Suprapubic skin (tissue), 4 donors: ENCODE data around the gene SPATA3. TPM values are rescaled to one million over a fixed set of nuclear protein-coding genes. Genes with fewer than 3 reads are reported as not detected.

Source experiments
- DNase-seq, 2 donors: peaks; one replicate each; pipeline ENCODE4 v3.0.0-alpha.2; 2019; ENCODE audit warnings: low spot score in 2 of 2
- H3K27ac ChIP-seq: fragments of 200-600 bp; sonication (generic); one replicate; pipeline ENCODE4 v1.5.1; 2019
- H3K27me3 ChIP-seq: fragments of 200-600 bp; sonication (generic); one replicate; pipeline ENCODE4 v1.5.1; 2019
- H3K36me3 ChIP-seq: fragments of 200-600 bp; sonication (generic); one replicate; pipeline ENCODE4 v1.5.1; 2019
- H3K4me1 ChIP-seq: fragments of 200-600 bp; sonication (generic); one replicate; pipeline ENCODE4 v1.5.1; 2019
- H3K4me3 ChIP-seq: fragments of 200-600 bp; sonication (generic); one replicate; pipeline ENCODE4 v1.5.1; 2019; ENCODE audit warnings: mild to moderate bottlenecking
- H3K9me3 ChIP-seq: fragments of 200-600 bp; sonication (generic); one replicate; pipeline ENCODE4 v1.5.1; 2019
- EP300 ChIP-seq: sonication (generic); formaldehyde crosslinking; IDR thresholded peaks from one replicate; pipeline ENCODE4 v1.6.1; 2017; ENCODE audit warnings: antibody characterized with exemption
- POLR2A ChIP-seq, 2 donors: fragments of 450-650 bp; IDR thresholded peaks; one replicate each; pipeline ENCODE4 v1.6.1; 2017; ENCODE audit warnings: antibody characterized with exemption in 2 of 2, mild to moderate bottlenecking in 2 of 2, moderate library complexity in 2 of 2
- POLR2AphosphoS5 ChIP-seq, 3 donors: sonication (generic); formaldehyde crosslinking; IDR thresholded peaks; one replicate each; pipeline ENCODE4 v1.6.1; 2017; ENCODE audit warnings: antibody characterized with exemption in 3 of 3
- WGBS: methylation state at CpG from one replicate; pipeline ENCODE4 v1.1.5; 2018; 5-methylcytosine and 5-hydroxymethylcytosine counted together
- total RNA-seq, 4 donors: library from RNA; depleted of rRNA; stranded (reverse); fragments of >200 nt; gene quantifications; one replicate each; pipeline ENCODE4 v1.1.0, GENCODE V29; 2016
- TF ChIP-seq, protein P1 (sequence below), 2 donors: fragments of 200-600 bp in 1 of 2; fragments of 450-650 bp in 1 of 2; sonication (generic) in 1 of 2; IDR thresholded peaks; one replicate each; pipeline ENCODE4 v1.5.1; 2016 to 2019; ENCODE audit warnings: antibody characterized with exemption in 2 of 2, mild to moderate bottlenecking in 1 of 2, moderate library complexity in 1 of 2

Gene SPATA3
- total RNA-seq, 4 donors from 2014 or later: not detected

DNA sequence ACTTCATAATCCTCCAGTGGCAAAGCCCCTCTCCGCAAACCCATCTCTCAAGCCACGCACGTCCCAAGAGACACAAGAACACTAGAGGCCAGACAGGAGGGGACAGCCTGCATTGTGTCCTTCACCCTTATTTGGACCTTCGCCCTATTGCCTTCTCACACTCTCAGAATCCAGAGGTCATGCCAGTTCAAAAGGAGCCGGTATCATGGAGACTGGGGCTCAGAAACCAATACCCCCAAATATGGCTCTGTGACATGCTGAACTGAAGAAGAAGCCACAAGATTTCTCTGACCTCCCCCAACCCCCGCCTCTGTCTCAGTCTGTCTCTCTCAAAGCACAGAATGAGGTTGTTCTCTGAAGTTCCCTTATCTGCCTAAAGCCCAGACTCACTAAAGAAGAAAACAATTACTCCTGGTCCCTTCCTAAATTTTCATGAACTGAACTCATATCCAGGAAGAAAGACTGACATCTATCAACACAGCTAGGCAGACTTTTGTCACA, 19.2 kb upstream of the SPATA3 start:
- Histone ChIP-seq H3K27ac (no peak overlapping the region), H3K9me3 (no peaks in the 10 kb centered on the region), H3K27me3 (no peaks in the 10 kb centered on the region), H3K36me3 (no peaks in the 10 kb centered on the region), H3K4me1 (no peaks in the 10 kb centered on the region), H3K4me3 (no peak overlapping the region)
- no peak for TF ChIP-seq POLR2A (IDR thresholded peaks at IDR 0.05)
- TF ChIP-seq, protein P1, sequence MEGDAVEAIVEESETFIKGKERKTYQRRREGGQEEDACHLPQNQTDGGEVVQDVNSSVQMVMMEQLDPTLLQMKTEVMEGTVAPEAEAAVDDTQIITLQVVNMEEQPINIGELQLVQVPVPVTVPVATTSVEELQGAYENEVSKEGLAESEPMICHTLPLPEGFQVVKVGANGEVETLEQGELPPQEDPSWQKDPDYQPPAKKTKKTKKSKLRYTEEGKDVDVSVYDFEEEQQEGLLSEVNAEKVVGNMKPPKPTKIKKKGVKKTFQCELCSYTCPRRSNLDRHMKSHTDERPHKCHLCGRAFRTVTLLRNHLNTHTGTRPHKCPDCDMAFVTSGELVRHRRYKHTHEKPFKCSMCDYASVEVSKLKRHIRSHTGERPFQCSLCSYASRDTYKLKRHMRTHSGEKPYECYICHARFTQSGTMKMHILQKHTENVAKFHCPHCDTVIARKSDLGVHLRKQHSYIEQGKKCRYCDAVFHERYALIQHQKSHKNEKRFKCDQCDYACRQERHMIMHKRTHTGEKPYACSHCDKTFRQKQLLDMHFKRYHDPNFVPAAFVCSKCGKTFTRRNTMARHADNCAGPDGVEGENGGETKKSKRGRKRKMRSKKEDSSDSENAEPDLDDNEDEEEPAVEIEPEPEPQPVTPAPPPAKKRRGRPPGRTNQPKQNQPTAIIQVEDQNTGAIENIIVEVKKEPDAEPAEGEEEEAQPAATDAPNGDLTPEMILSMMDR (IDR thresholded peaks at IDR 0.05): no peak
- WGBS: 76% methylated on average over 6 of the region's 6 CpGs
- no peak for DNase-seq

DNA sequence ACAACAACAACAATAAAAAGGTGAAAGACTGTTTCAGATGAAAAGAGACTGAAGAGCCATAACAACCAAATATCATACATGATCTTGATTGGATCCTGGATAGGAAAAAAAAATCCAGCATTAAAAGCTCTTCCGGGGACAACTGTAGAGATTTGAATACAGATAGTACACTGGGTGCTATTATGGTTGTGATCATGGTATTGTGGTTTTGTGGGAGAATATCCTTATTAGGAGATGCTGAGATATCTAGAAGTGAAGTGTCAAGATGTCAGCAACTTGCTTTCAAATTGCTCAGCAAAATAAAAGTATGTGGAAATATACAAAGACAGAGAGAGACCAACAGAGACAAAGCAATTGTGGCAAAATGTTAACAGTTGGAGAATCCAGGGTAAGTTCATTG, 15.5 kb upstream of the SPATA3 start:
- no peak for DNase-seq
- Histone ChIP-seq H3K36me3 (no peaks in the 10 kb centered on the region), H3K27ac (no peak overlapping the region), H3K4me1 (no peaks in the 10 kb centered on the region), H3K9me3 (no peaks in the 10 kb centered on the region), H3K4me3 (no peak overlapping the region), H3K27me3 (no peaks in the 10 kb centered on the region)
- no peak for TF ChIP-seq POLR2A (IDR thresholded peaks at IDR 0.05)
- TF ChIP-seq EP300: no peak
- TF ChIP-seq, protein P1 (IDR thresholded peaks at IDR 0.05): no peak
- no peak for TF ChIP-seq POLR2AphosphoS5 (IDR thresholded peaks at IDR 0.05)
- WGBS: 51% methylated on average over 1 of the region's 1 CpG

DNA sequence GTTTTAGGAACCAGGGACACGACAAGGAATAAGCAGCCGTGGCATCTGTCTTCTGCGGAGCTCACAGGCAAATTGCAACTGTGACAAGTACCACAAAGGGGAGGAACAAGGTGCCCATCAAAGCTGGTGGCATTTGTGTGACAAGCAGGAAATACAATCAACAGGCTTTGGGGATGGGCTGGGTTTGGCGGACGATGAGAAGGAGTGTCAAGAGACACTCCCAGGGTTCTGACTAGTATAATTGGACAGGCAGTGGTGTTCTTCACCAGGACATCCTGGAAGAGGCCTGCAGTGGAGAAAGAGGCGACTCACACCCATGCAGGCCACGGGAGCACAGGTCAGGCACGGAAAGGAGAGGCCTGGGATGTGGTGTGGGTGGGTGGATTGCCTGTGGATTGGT, 14.2 kb upstream of the SPATA3 start:
- TF ChIP-seq, protein P1 (IDR thresholded peaks at IDR 0.05): no peak
- TF ChIP-seq EP300: no peak
- TF ChIP-seq POLR2A (IDR thresholded peaks at IDR 0.05): no peak
- TF ChIP-seq POLR2AphosphoS5 (IDR thresholded peaks at IDR 0.05): no peak
- no peaks in the 10 kb centered on the region for H3K4me1 ChIP-seq
- DNase-seq: no peak
- H3K9me3 ChIP-seq: no peaks in the 10 kb centered on the region
- no peak overlapping the region for H3K4me3 ChIP-seq
- no peaks in the 10 kb centered on the region for H3K36me3 ChIP-seq
- H3K27ac ChIP-seq: no peak overlapping the region
- H3K27me3 ChIP-seq: no peaks in the 10 kb centered on the region
- whole genome bisulfite sequencing: 89% methylated on average over 5 of the region's 8 CpGs

DNA sequence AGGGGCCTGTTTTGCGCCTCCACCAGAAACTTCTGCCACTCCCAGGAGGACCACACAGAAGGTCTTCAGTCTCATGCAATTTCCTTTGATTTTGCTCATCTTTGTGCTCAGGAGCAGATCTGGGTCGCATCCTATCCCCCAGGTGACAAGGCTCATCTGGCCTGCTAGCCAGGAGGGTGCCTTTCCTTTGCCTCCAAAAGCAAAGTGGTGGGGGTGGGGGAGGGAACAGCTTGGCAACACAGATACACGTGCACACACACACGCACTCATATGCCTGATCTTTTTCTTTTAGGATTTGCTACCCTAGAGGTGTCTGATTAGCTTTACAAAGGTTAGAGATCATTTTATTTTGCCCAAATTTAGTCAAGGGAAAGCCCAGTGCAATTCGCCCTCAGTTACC, 13.8 kb upstream of the SPATA3 start:
- TF ChIP-seq EP300 (no peak), POLR2AphosphoS5 (IDR thresholded peaks at IDR 0.05) (no peak), POLR2A (IDR thresholded peaks at IDR 0.05) (no peak)
- TF ChIP-seq, protein P1 (IDR thresholded peaks at IDR 0.05): no peak
- H3K4me3 ChIP-seq: no peak overlapping the region
- no peak for DNase-seq
- H3K27me3 ChIP-seq: no peaks in the 10 kb centered on the region
- H3K27ac ChIP-seq: no peak overlapping the region
- no peaks in the 10 kb centered on the region for H3K9me3 ChIP-seq
- H3K4me1 ChIP-seq: peaks cover 4% of the 10 kb centered on the region
- WGBS: 85% methylated on average over 4 of the region's 5 CpGs
- no peaks in the 10 kb centered on the region for H3K36me3 ChIP-seq

DNA sequence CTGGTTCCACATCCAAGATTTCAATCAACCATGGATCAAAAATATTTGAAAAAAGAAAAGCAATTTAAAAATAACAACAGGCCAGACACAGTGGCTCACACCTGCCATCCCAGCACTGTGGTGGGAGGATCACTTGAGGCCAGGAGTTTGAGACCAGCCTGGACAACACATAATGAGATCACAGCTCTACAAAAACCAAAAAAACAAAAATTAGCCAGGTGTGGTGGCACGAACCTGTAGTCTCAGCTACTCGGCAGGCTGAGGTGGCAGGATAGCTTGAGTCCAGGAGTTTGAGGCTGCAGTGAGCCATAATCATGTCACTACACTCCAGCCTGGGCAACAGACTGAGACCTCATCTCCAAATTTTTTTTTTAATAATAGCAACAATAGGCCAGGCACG, 13.4 kb upstream of the SPATA3 start:
- WGBS: 97% methylated on average over 3 of the region's 3 CpGs
- no peak for DNase-seq

More for the DNA sequence above, 13.4 kb upstream of the SPATA3 start:
- TF ChIP-seq, protein P1 (IDR thresholded peaks at IDR 0.05): no peak
- Histone ChIP-seq H3K27ac (no peak overlapping the region), H3K36me3 (no peaks in the 10 kb centered on the region), H3K9me3 (no peaks in the 10 kb centered on the region), H3K27me3 (no peaks in the 10 kb centered on the region), H3K4me3 (no peak overlapping the region), H3K4me1 (peaks cover 8% of the 10 kb centered on the region)
